Measurements from ENCODE around the gene KLHDC3. TPM values are rescaled to one million over a fixed set of nuclear protein-coding genes. Genes with fewer than 3 reads are reported as not detected.

The KLHDC3 gene
- polyA plus RNA-seq, 3 donors: 51.9 to 141 (median 106) TPM

DNA sequence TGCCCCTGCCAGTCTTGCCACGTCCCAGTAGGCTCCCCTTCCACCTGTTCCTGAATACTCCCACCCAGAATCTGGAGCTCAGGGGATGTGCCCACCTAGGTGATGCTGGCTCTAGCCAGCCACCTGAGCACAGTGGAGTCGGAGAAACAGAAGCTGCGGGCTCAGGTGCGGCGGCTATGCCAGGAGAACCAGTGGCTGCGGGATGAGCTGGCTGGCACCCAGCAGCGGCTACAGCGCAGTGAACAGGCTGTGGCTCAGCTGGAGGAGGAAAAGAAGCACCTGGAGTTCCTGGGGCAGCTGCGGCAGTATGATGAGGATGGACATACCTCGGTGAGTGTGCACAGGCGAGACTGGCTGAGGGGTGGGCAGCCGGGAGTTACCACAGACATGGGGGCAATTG lies 48.8 kb downstream of the KLHDC3 start:
- no peak overlapping the region for H3K4me3 Mint-ChIP-seq
- Histone ChIP-seq H3K36me3 (replicated peaks in 1 of 2; ENCODE audit: control insufficient read depth in 1 of 2, insufficient read depth in 2 of 2, low read length in 2 of 2) (peaks cover 4 to 16% of the 10 kb centered on the region in 2 donors), H3K79me2 (ENCODE audit: insufficient read depth, low read length) (peaks cover 14% of the 10 kb centered on the region), H3K27me3 (ENCODE audit: control insufficient read depth in 2 of 2, insufficient read depth in 2 of 2, low read length in 2 of 2) (no peaks in the 10 kb centered on the region), H3K9me3 (replicated peaks in 1 of 2; ENCODE audit: control insufficient read depth in 1 of 2, insufficient read depth in 1 of 2, low read length in 2 of 2) (no peaks in the 10 kb centered on the region), H3K4me3 (replicated peaks in 1 of 3; ENCODE audit: low read depth in 2 of 3, low read length in 3 of 3) (no peak overlapping the region), H3K9ac (ENCODE audit: insufficient read depth, low read length, poor library complexity, severe bottlenecking) (no peak overlapping the region), H4K20me1 (ENCODE audit: insufficient read depth, low read length) (no peaks in the 10 kb centered on the region), H3K27ac (ENCODE audit: low read depth in 1 of 2, low read length in 2 of 2) (no peak overlapping the region), H3K4me1 (ENCODE audit: control insufficient read depth in 1 of 2, insufficient read depth in 2 of 2, low read length in 2 of 2) (peaks cover 14 to 22% of the 10 kb centered on the region in 2 donors), H3K4me2 (replicated peaks; ENCODE audit: extremely low read depth, low read length, poor library complexity, severe bottlenecking) (no peak overlapping the region), H2AFZ (ENCODE audit: insufficient read depth, low read depth, low read length, poor library complexity, severe bottlenecking) (no peak overlapping the region)
- H3K4me1 Mint-ChIP-seq: peaks cover 25% of the 10 kb centered on the region
- no peaks in the 10 kb centered on the region for H3K9me3 Mint-ChIP-seq
- no peaks in the 10 kb centered on the region for H3K27me3 Mint-ChIP-seq (ENCODE audit: low read depth in 3 of 3)
- H3K27ac Mint-ChIP-seq: no peak overlapping the region
- DNase-seq: no peak
- 97% methylated on average over 7 of the region's 12 CpGs for WGBS (ENCODE audit: insufficient coverage)
- intact Hi-C loops (cut with micrococcal nuclease): no loop called here
- H3K36me3 Mint-ChIP-seq: peaks cover 15 to 18% of the 10 kb centered on the region in 2 donors
- TF ChIP-seq, protein P1, sequence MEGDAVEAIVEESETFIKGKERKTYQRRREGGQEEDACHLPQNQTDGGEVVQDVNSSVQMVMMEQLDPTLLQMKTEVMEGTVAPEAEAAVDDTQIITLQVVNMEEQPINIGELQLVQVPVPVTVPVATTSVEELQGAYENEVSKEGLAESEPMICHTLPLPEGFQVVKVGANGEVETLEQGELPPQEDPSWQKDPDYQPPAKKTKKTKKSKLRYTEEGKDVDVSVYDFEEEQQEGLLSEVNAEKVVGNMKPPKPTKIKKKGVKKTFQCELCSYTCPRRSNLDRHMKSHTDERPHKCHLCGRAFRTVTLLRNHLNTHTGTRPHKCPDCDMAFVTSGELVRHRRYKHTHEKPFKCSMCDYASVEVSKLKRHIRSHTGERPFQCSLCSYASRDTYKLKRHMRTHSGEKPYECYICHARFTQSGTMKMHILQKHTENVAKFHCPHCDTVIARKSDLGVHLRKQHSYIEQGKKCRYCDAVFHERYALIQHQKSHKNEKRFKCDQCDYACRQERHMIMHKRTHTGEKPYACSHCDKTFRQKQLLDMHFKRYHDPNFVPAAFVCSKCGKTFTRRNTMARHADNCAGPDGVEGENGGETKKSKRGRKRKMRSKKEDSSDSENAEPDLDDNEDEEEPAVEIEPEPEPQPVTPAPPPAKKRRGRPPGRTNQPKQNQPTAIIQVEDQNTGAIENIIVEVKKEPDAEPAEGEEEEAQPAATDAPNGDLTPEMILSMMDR (IDR thresholded peaks at IDR 0.05): no peak

DNA sequence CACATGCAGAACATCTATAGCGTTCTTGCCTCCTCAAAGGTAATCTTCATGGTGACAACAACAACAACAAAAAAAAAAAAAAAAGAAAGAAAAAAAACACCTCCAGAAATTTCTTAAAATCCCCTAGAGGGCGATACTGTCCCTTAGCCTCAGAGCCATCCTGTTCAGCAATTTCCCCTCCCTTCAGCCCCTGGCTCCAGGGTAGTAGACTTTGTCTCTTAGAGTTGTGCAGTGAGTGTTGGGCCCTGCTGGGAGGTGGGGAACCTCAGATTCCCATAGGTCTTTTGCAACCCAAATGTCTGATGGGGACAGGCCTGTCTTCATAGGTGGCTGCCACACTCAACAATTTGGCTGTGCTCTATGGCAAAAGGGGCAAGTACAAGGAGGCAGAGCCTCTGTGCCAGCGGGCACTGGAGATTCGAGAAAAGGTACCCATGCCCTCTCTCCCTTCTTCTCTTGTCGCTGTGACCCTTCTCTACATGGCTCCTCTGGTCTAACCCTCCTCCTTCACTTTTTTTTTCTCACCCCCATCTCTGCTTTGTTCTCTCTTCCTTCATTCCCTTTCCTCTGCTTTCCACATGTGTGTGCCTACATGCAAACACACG lies 56.1 kb downstream of the KLHDC3 start:
- Mint-ChIP-seq H3K9me3 (peaks cover 0 to 1% (median 0%) of the 10 kb centered on the region in 7 donors), H3K27ac (peak overlapping the region in 1 of 7 donors; percentile 8), H3K36me3 (peaks cover 20 to 27% of the 10 kb centered on the region in 2 donors), H3K4me1 (no peaks in the 10 kb centered on the region), H3K27me3 (ENCODE audit: low read depth in 3 of 3) (peaks cover 0 to 4% (median 2%) of the 10 kb centered on the region in 3 donors), H3K4me3 (no peak overlapping the region)
- H3K79me2 ChIP-seq (ENCODE audit: insufficient read depth, low read length): no peaks in the 10 kb centered on the region
- peaks cover 4 to 13% of the 10 kb centered on the region in 2 donors for H3K36me3 ChIP-seq (replicated peaks in 1 of 2; ENCODE audit: control insufficient read depth in 1 of 2, insufficient read depth in 2 of 2, low read length in 2 of 2)
- TF ChIP-seq, protein P1 (IDR thresholded peaks at IDR 0.05): peak; percentile 49
- 97% methylated on average over 4 of the region's 6 CpGs for WGBS (ENCODE audit: insufficient coverage)
- no peak overlapping the region for H3K4me2 ChIP-seq (replicated peaks; ENCODE audit: extremely low read depth, low read length, poor library complexity, severe bottlenecking)
- no peak overlapping the region for H3K4me3 ChIP-seq (replicated peaks in 1 of 3; ENCODE audit: low read depth in 2 of 3, low read length in 3 of 3)
- H3K4me1 ChIP-seq (ENCODE audit: control insufficient read depth in 1 of 2, insufficient read depth in 2 of 2, low read length in 2 of 2): no peaks in the 10 kb centered on the region
- peak in 1 of 3 donors; percentile 13 for DNase-seq
- H3K9me3 ChIP-seq (replicated peaks in 1 of 2; ENCODE audit: control insufficient read depth in 1 of 2, insufficient read depth in 1 of 2, low read length in 2 of 2): no peaks in the 10 kb centered on the region
- H2AFZ ChIP-seq (ENCODE audit: insufficient read depth, low read depth, low read length, poor library complexity, severe bottlenecking): no peak overlapping the region
- H3K9ac ChIP-seq (ENCODE audit: insufficient read depth, low read length, poor library complexity, severe bottlenecking): no peak overlapping the region
- intact Hi-C loops (cut with micrococcal nuclease): no loop called here
- no peak overlapping the region for H3K27ac ChIP-seq (ENCODE audit: low read depth in 1 of 2, low read length in 2 of 2)
- H3K27me3 ChIP-seq (ENCODE audit: control insufficient read depth in 2 of 2, insufficient read depth in 2 of 2, low read length in 2 of 2): no peaks in the 10 kb centered on the region
- no peaks in the 10 kb centered on the region for H4K20me1 ChIP-seq (ENCODE audit: insufficient read depth, low read length)

Other genes starting within 250 kb of the KLHDC3 start
- 10 to 100 TPM in 1 of 3 donors, 1 to 10 TPM in 2; 1.6 to 14.6 (median 2.2) TPM for gene BICRAL, start 232.2 kb upstream of the KLHDC3 start, polyA plus RNA-seq
- gene RPL7L1, start 134.6 kb upstream of the KLHDC3 start, polyA plus RNA-seq: 10 to 100 TPM in 2 of 3 donors, 1 to 10 TPM in 1; 7.6 to 35.5 (median 29.7) TPM
- under 1 TPM; 0.27 to 0.83 (median 0.55) TPM for gene PTCRA, start 98.2 kb upstream of the KLHDC3 start, polyA plus RNA-seq
- gene CNPY3, start 84.8 kb upstream of the KLHDC3 start, polyA plus RNA-seq: 100 to 1,000 TPM; 237 to 295 (median 262) TPM
- 1 to 10 TPM in 1 of 3 donors, under 1 TPM in 2; 0.17 to 7.8 (median 0.31) TPM for gene GNMT, start 53.5 kb upstream of the KLHDC3 start, polyA plus RNA-seq
- 10 to 100 TPM; 10.6 to 16.2 (median 15.5) TPM for gene PEX6, start 35.1 kb upstream of the KLHDC3 start, polyA plus RNA-seq
- 10 to 100 TPM; 10.3 to 24.9 (median 14.9) TPM for gene PPP2R5D, start 29.7 kb upstream of the KLHDC3 start, polyA plus RNA-seq
- 10 to 100 TPM; 31.0 to 59.6 (median 58.8) TPM for gene MEA1, start 303 bp upstream of the KLHDC3 start, polyA plus RNA-seq
- gene RRP36, start 7.4 kb downstream of the KLHDC3 start, polyA plus RNA-seq: 10 to 100 TPM; 26.6 to 52.5 (median 43.3) TPM
- 10 to 100 TPM in 1 of 3 donors, 1 to 10 TPM in 2; 1.2 to 11.6 (median 2.4) TPM for gene CUL7, start 39.6 kb downstream of the KLHDC3 start, polyA plus RNA-seq
- 10 to 100 TPM; 23.9 to 26.9 (median 26.3) TPM for gene MRPL2, start 45.2 kb downstream of the KLHDC3 start, polyA plus RNA-seq
- gene KLC4, start 45.4 kb downstream of the KLHDC3 start, polyA plus RNA-seq: 10 to 100 TPM in 1 of 3 donors, 1 to 10 TPM in 2; 6.0 to 16.2 (median 6.1) TPM
- gene PTK7, start 62.1 kb downstream of the KLHDC3 start, polyA plus RNA-seq: under 1 TPM in 1 of 3 donors, not detected in 2; 0.19 TPM
- 10 to 100 TPM in 1 of 3 donors, 1 to 10 TPM in 2; 3.6 to 26.9 (median 3.8) TPM for gene SRF, start 157.0 kb downstream of the KLHDC3 start, polyA plus RNA-seq
- gene CUL9, start 167.9 kb downstream of the KLHDC3 start, polyA plus RNA-seq: 10 to 100 TPM in 1 of 3 donors, 1 to 10 TPM in 2; 2.9 to 68.8 (median 3.8) TPM
- 10 to 100 TPM; 31.9 to 55.4 (median 42.7) TPM for gene DNPH1, start 215.2 kb downstream of the KLHDC3 start, polyA plus RNA-seq
- not detected for gene TTBK1, start 229.2 kb downstream of the KLHDC3 start, polyA plus RNA-seq

All from CD14-positive monocyte (primary cell).